GM12878 (cell line): Measurements from ENCODE around the gene DCTN1.

Experiments used
- FOXK2 ChIP-seq: fragments of 450-650 bp; IDR thresholded peaks from 2 replicates; pipeline ENCODE4 v1.6.1; 2017; ENCODE audit warnings: mild to moderate bottlenecking, moderate library complexity
- FOXM1 ChIP-seq: IDR thresholded peaks from 2 replicates; pipeline ENCODE4 v1.6.1; 2012; ENCODE audit warnings: low read depth, mild to moderate bottlenecking, inconsistent platforms, low read length, moderate library complexity
- KAT2A ChIP-seq: conservative IDR thresholded peaks from 2 replicates; pipeline ENCODE4 v1.6.1; 2011; ENCODE audit warnings: low read depth, low read length; ENCODE audit not compliant: control insufficient read depth
- MYC ChIP-seq: IDR thresholded peaks from 2 replicates; pipeline ENCODE4 v1.6.1; 2011; ENCODE audit warnings: mild to moderate bottlenecking, low read length, moderate library complexity, inconsistent platforms; ENCODE audit not compliant: insufficient read depth, insufficient replicate concordance, insufficient read length, severe bottlenecking
- POLR2A ChIP-seq: IDR thresholded peaks from 2 replicates; pipeline ENCODE4 v1.6.1; 2011; ENCODE audit warnings: low read depth, mild to moderate bottlenecking, low read length
- POLR2AphosphoS5 ChIP-seq: IDR thresholded peaks from 2 replicates; pipeline ENCODE4 v1.6.1; 2011; ENCODE audit warnings: mild to moderate bottlenecking, low read length, inconsistent platforms
- SUZ12 ChIP-seq: fragments of 200-600 bp; sonication (generic); IDR thresholded peaks from one replicate; pipeline ENCODE4 v1.6.1; 2018; ENCODE audit warnings: antibody characterized with exemption, mild to moderate bottlenecking; ENCODE audit not compliant: unreplicated experiment
- TARDBP ChIP-seq: IDR thresholded peaks from 2 replicates; pipeline ENCODE4 v1.6.1; 2016; ENCODE audit warnings: borderline replicate concordance
- YY1 ChIP-seq: IDR thresholded peaks from 2 replicates; pipeline ENCODE4 v1.6.1; 2011; ENCODE audit warnings: low read depth, mild to moderate bottlenecking, low read length
- ZNF274 ChIP-seq: IDR thresholded peaks from one replicate; pipeline ENCODE4 v1.8.0; 2011; ENCODE audit not compliant: insufficient read length, insufficient read depth
- TF ChIP-seq, protein P1 (sequence below), 3 experiments: IDR thresholded peaks in 2 of 3; conservative IDR thresholded peaks in 1 of 3; 2 replicates each; pipeline ENCODE4 v1.5.1; 2011; ENCODE audit warnings: low read depth in 3 of 3, low read length in 3 of 3, mild to moderate bottlenecking in 3 of 3, control low read depth in 2 of 3, moderate library complexity in 2 of 3, inconsistent platforms in 1 of 3, mixed read lengths in 1 of 3; ENCODE audit not compliant: control insufficient read depth in 2 of 3, insufficient read depth in 1 of 3; ENCODE audit errors: extremely low read depth in 1 of 3
- TF ChIP-seq, protein P2 (sequence below): fragments of 450-650 bp; conservative IDR thresholded peaks from 2 replicates; pipeline ENCODE4 v1.6.1; 2017; ENCODE audit warnings: mild to moderate bottlenecking, moderate library complexity
- TF ChIP-seq, protein P3 (sequence below): IDR thresholded peaks from 2 replicates; pipeline ENCODE4 v1.6.1; 2011; ENCODE audit warnings: borderline replicate concordance, low read depth, mild to moderate bottlenecking, moderate library complexity, mixed read lengths, low read length; ENCODE audit not compliant: insufficient read depth; ENCODE audit errors: extremely low read length
- TF ChIP-seq, protein P4 (sequence below): IDR thresholded peaks from 2 replicates; pipeline ENCODE4 v1.6.1; 2011; ENCODE audit warnings: mild to moderate bottlenecking, low read depth, low read length, moderate library complexity; ENCODE audit not compliant: insufficient replicate concordance

DNA sequence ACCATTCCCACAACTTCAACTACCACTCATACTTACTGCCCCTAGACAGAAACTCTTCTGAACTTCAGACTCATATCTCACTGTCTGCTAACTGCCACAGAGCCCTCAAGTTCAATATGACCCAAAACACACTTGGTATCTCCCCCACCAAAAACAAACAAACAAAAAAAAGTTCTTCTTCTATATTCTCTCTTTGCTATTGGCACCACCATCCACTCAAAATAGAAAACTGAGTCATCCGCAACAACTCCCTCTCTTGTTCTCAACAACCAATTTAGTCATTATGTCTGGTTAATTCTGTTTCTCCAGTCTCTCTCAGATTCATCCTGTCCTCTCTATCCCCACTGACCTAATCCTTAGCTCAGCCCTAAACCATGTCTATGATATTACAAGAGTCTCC lies 7.2 kb upstream of the DCTN1 start:
- TF ChIP-seq POLR2A (no peak), FOXM1 (no peak), MYC (no peak), ZNF274 (no peak), YY1 (no peak), FOXK2 (no peak), SUZ12 (no peak), KAT2A (no peak), TARDBP (no peak), POLR2AphosphoS5 (no peak)
- TF ChIP-seq, protein P1, sequence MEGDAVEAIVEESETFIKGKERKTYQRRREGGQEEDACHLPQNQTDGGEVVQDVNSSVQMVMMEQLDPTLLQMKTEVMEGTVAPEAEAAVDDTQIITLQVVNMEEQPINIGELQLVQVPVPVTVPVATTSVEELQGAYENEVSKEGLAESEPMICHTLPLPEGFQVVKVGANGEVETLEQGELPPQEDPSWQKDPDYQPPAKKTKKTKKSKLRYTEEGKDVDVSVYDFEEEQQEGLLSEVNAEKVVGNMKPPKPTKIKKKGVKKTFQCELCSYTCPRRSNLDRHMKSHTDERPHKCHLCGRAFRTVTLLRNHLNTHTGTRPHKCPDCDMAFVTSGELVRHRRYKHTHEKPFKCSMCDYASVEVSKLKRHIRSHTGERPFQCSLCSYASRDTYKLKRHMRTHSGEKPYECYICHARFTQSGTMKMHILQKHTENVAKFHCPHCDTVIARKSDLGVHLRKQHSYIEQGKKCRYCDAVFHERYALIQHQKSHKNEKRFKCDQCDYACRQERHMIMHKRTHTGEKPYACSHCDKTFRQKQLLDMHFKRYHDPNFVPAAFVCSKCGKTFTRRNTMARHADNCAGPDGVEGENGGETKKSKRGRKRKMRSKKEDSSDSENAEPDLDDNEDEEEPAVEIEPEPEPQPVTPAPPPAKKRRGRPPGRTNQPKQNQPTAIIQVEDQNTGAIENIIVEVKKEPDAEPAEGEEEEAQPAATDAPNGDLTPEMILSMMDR (IDR thresholded peaks at IDR 0.05 in 2 of 3, conservative IDR thresholded peaks at IDR 0.05 in 1 of 3; ENCODE audit: control insufficient read depth in 2 of 3, extremely low read depth in 1 of 3, insufficient read depth in 1 of 3, low read depth in 3 of 3, low read length in 3 of 3), result no peak
- TF ChIP-seq, protein P2, sequence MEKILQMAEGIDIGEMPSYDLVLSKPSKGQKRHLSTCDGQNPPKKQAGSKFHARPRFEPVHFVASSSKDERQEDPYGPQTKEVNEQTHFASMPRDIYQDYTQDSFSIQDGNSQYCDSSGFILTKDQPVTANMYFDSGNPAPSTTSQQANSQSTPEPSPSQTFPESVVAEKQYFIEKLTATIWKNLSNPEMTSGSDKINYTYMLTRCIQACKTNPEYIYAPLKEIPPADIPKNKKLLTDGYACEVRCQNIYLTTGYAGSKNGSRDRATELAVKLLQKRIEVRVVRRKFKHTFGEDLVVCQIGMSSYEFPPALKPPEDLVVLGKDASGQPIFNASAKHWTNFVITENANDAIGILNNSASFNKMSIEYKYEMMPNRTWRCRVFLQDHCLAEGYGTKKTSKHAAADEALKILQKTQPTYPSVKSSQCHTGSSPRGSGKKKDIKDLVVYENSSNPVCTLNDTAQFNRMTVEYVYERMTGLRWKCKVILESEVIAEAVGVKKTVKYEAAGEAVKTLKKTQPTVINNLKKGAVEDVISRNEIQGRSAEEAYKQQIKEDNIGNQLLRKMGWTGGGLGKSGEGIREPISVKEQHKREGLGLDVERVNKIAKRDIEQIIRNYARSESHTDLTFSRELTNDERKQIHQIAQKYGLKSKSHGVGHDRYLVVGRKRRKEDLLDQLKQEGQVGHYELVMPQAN, result no peak
- TF ChIP-seq, protein P3, sequence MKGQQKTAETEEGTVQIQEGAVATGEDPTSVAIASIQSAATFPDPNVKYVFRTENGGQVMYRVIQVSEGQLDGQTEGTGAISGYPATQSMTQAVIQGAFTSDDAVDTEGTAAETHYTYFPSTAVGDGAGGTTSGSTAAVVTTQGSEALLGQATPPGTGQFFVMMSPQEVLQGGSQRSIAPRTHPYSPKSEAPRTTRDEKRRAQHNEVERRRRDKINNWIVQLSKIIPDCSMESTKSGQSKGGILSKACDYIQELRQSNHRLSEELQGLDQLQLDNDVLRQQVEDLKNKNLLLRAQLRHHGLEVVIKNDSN, result no peak
- TF ChIP-seq, protein P4, sequence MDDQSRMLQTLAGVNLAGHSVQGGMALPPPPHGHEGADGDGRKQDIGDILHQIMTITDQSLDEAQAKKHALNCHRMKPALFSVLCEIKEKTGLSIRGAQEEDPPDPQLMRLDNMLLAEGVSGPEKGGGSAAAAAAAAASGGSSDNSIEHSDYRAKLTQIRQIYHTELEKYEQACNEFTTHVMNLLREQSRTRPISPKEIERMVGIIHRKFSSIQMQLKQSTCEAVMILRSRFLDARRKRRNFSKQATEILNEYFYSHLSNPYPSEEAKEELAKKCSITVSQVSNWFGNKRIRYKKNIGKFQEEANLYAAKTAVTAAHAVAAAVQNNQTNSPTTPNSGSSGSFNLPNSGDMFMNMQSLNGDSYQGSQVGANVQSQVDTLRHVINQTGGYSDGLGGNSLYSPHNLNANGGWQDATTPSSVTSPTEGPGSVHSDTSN, result no peak
